Parathyroid adenoma (tissue), 2 donors: ENCODE data around the gene CACNA1I.

ENCODE experiments used
- H2AFZ ChIP-seq: fragments of 300-600 bp; sonication (generic); one replicate; pipeline ENCODE4 v1.7.0; 2017; ENCODE audit warnings: antibody characterized with exemption, mild to moderate bottlenecking
- H3K27ac ChIP-seq: fragments of 300-600 bp; sonication (generic); one replicate; pipeline ENCODE4 v1.7.0; 2017
- H3K27me3 ChIP-seq: fragments of 300-600 bp; sonication (generic); one replicate; pipeline ENCODE4 v1.7.0; 2017; ENCODE audit warnings: low read length; ENCODE audit not compliant: control insufficient read depth, insufficient read depth
- H3K36me3 ChIP-seq: fragments of 300-600 bp; sonication (generic); one replicate; pipeline ENCODE4 v1.7.0; 2017; ENCODE audit warnings: low read length; ENCODE audit not compliant: control insufficient read depth, insufficient read depth
- H3K4me1 ChIP-seq: fragments of 300-600 bp; sonication (generic); one replicate; pipeline ENCODE4 v1.7.0; 2017; ENCODE audit warnings: control low read depth
- H3K4me2 ChIP-seq: fragments of 300-600 bp; sonication (generic); one replicate; pipeline ENCODE4 v1.7.0; 2017; ENCODE audit warnings: low read length
- H3K4me3 ChIP-seq: fragments of 300-600 bp; sonication (generic); one replicate; pipeline ENCODE4 v1.7.0; 2017; ENCODE audit warnings: low read depth, low read length
- H3K79me2 ChIP-seq: fragments of 300-600 bp; sonication (generic); one replicate; pipeline ENCODE4 v1.7.0; 2017; ENCODE audit warnings: control low read depth
- H3K9ac ChIP-seq: fragments of 300-600 bp; sonication (generic); one replicate; pipeline ENCODE4 v1.7.0; 2017; ENCODE audit warnings: mild to moderate bottlenecking
- H3K9me3 ChIP-seq: fragments of 300-600 bp; sonication (generic); one replicate; pipeline ENCODE4 v1.7.0; 2017; ENCODE audit warnings: low read length; ENCODE audit not compliant: control insufficient read depth
- CTCF ChIP-seq: fragments of 300-600 bp; sonication (generic); IDR thresholded peaks from one replicate; pipeline ENCODE4 v1.7.0; 2017; ENCODE audit warnings: antibody characterized with exemption, mild to moderate bottlenecking
- donor health status: primary hyperparathyroidism.

Gene CACNA1I

GRCh38 chr22:39722501-39722900 lies 151.9 kb downstream of the CACNA1I start:
- no peaks in the 10 kb centered on the region for H3K36me3 ChIP-seq

DNA sequence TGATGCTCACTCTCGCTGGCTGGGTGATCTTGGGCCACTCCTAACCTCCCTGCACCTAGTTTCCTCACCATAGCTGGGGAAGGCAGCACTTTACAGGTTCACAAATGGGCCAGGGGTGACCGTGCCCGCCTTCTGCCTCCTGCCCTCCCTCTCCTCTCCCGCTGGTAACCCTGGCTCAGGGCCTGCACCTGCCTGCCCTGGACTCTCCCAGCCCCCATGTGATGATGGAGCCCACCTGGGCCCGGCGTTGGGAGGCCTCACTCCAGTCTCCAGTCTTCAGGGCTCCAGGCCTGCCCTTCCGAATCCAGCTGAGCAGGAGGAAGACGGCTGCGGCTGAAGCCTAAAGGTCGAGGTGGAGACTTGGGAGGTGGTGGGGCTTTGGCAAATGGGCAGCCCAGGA lies 152.9 kb downstream of the CACNA1I start:
- no peaks in the 10 kb centered on the region for H3K36me3 ChIP-seq
- no peaks in the 10 kb centered on the region for H3K4me1 ChIP-seq
- no peaks in the 10 kb centered on the region for H3K79me2 ChIP-seq
- no peak overlapping the region for H3K4me3 ChIP-seq
- TF ChIP-seq CTCF = no peak
- H3K9ac ChIP-seq = no peak overlapping the region
- H3K27me3 ChIP-seq = no peaks in the 10 kb centered on the region
- H3K4me2 ChIP-seq = no peak overlapping the region
- no peaks in the 10 kb centered on the region for H3K9me3 ChIP-seq
- no peak overlapping the region for H2AFZ ChIP-seq
- H3K27ac ChIP-seq = no peak overlapping the region

More at GRCh38 chr22:39722501-39722900, 151.9 kb downstream of the CACNA1I start:
- H3K27me3 ChIP-seq = no peaks in the 10 kb centered on the region
- no peak overlapping the region for H3K9ac ChIP-seq
- no peak overlapping the region for H3K4me3 ChIP-seq
- no peak overlapping the region for H3K4me2 ChIP-seq
- H3K79me2 ChIP-seq = no peaks in the 10 kb centered on the region
- H3K27ac ChIP-seq = no peak overlapping the region
- no peaks in the 10 kb centered on the region for H3K4me1 ChIP-seq
- H2AFZ ChIP-seq = no peak overlapping the region
- no peak for TF ChIP-seq CTCF
- no peaks in the 10 kb centered on the region for H3K9me3 ChIP-seq

DNA sequence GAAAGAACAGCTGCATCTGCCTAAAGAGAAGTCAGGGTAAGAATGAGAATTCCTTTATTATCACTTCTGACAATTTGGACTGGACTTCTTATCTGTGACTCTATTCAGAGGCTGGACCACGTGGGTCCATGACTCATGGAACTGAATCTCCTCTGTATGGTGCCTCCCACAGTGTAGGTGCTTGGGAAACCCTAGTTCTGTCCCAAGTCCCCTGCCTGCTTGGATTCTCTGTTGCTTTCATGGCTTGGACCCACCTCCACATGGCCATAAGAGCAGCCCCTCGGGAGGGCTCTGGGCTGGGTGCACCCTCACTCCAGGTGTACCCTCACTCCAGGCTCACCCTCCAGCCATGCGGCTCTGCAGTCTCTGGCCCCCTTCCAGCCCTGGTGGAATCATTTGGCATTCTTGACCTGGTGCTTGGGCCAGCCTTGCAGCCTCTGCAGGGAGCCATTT lies 153.4 kb downstream of the CACNA1I start:
- no peaks in the 10 kb centered on the region for H3K9me3 ChIP-seq
- no peaks in the 10 kb centered on the region for H3K4me1 ChIP-seq
- H3K9ac ChIP-seq = no peak overlapping the region
- H3K4me3 ChIP-seq = no peak overlapping the region
- no peaks in the 10 kb centered on the region for H3K27me3 ChIP-seq
- no peaks in the 10 kb centered on the region for H3K79me2 ChIP-seq
- no peaks in the 10 kb centered on the region for H3K36me3 ChIP-seq
- no peak overlapping the region for H3K4me2 ChIP-seq
- no peak overlapping the region for H2AFZ ChIP-seq
- no peak for TF ChIP-seq CTCF
- H3K27ac ChIP-seq = no peak overlapping the region

- H3K27me3 ChIP-seq = no peaks in the 10 kb centered on the region
- no peak overlapping the region for H3K9ac ChIP-seq
- no peak overlapping the region for H3K4me3 ChIP-seq
- H3K9me3 ChIP-seq = no peaks in the 10 kb centered on the region
- H3K27ac ChIP-seq = no peak overlapping the region
- TF ChIP-seq CTCF = no peak
- no peak overlapping the region for H3K4me2 ChIP-seq
- no peaks in the 10 kb centered on the region for H3K79me2 ChIP-seq
- no peaks in the 10 kb centered on the region for H3K4me1 ChIP-seq
- no peaks in the 10 kb centered on the region for H3K36me3 ChIP-seq
- H2AFZ ChIP-seq = no peak overlapping the region
These were observed 153.8 kb downstream of the CACNA1I start for GRCh38 chr22:39724390-39724789.

DNA sequence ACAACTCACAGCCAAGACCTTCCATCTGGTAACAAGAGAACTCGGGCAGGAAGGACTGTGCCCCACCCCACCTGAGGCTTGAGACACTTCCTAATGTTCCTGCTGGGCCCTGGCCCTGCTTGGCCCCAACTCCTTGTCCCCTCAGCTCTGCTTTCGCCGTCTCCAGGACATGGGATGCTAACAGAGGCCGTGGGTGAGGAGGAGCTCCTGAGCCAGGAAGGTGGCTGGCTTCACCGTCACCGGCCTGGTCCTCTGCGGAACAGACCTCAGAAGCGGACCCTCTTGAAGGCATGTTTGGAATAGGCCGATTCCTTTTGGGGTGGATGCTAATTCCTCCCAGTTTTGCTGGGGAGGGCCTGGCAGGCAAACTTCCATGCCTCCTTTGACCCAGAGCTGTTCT lies 154.3 kb downstream of the CACNA1I start:
- Histone ChIP-seq H3K36me3 (no peaks in the 10 kb centered on the region), H3K4me3 (no peak overlapping the region), H3K79me2 (no peaks in the 10 kb centered on the region), H3K27me3 (no peaks in the 10 kb centered on the region), H2AFZ (no peak overlapping the region), H3K4me1 (no peaks in the 10 kb centered on the region), H3K9ac (no peak overlapping the region), H3K27ac (no peak overlapping the region), H3K9me3 (no peaks in the 10 kb centered on the region), H3K4me2 (no peak overlapping the region)
- TF ChIP-seq CTCF = no peak
